WTC11 (cell line): Measurements from ENCODE around the gene FLCN. TPM values are rescaled to one million over a fixed set of nuclear protein-coding genes. Genes with fewer than 3 reads are reported as not detected.
A peak's percentile ranks its signal among the peaks of the same experiment; 100 is the strongest.

Experiments
- ATAC-seq: fragments of 200-7000 bp; cut with Tn5 transposase; 2 replicates; pipeline ENCODE4 v1.10.0; 2021; ENCODE audit warnings: mild to moderate bottlenecking, moderate library complexity
- CTCF ChIA-PET: fragments of 300-600 bp; sonication (Branson Sonifier 250); formaldehyde crosslinking; loops from one replicate; lab custom pipeline; 2021; ENCODE audit warnings: antibody characterized with exemption; lab: Charles Lee
- POLR2A ChIA-PET: fragments of 350-600 bp; sonication (Branson Sonifier 250); formaldehyde crosslinking; loops from one replicate; lab custom pipeline; 2021; ENCODE audit warnings: antibody characterized with exemption; lab: Charles Lee
- DNase-seq: peaks from one replicate; pipeline ENCODE4 v3.0.0; 2021; ENCODE audit warnings: low spot score
- H3K27ac Mint-ChIP-seq: 2 replicates; pipeline ENCODE4 v1.8.0; 2021; ENCODE audit warnings: mixed read lengths
- H3K27me3 Mint-ChIP-seq: 2 replicates; pipeline ENCODE4 v1.8.0; 2021; ENCODE audit warnings: low read depth, mild to moderate bottlenecking, moderate library complexity, mixed read lengths
- H3K36me3 Mint-ChIP-seq: 2 replicates; pipeline ENCODE4 v1.8.0; 2021; ENCODE audit warnings: mixed read lengths
- H3K4me1 Mint-ChIP-seq: 2 replicates; pipeline ENCODE4 v1.8.0; 2022; ENCODE audit warnings: mixed read lengths
- H3K4me3 Mint-ChIP-seq: 2 replicates; pipeline ENCODE4 v1.8.0; 2021; ENCODE audit warnings: mild to moderate bottlenecking, moderate library complexity, mixed read lengths
- H3K9me3 Mint-ChIP-seq: 2 replicates; pipeline ENCODE4 v1.8.0; 2021; ENCODE audit warnings: mixed read lengths
- CBFB ChIP-seq: sonication (generic); formaldehyde crosslinking; IDR thresholded peaks from 2 replicates; pipeline ENCODE4 v1.8.1; 2022; ENCODE audit warnings: mild to moderate bottlenecking, low read depth, missing genetic modification reagents
- EMX1 ChIP-seq: fragments of 250-450 bp; sonication (Bioruptor Pico); IDR thresholded peaks from 2 replicates; pipeline ENCODE4 v1.8.0; 2021; ENCODE audit warnings: mild to moderate bottlenecking
- FOXJ3 ChIP-seq: sonication (generic); formaldehyde crosslinking; IDR thresholded peaks from 2 replicates; pipeline ENCODE4 v1.9.0; 2021; ENCODE audit warnings: missing genetic modification reagents, mild to moderate bottlenecking, borderline replicate concordance
- FOXK1 ChIP-seq: sonication (generic); formaldehyde crosslinking; IDR thresholded peaks from 2 replicates; pipeline ENCODE4 v1.8.0; 2022; ENCODE audit warnings: mild to moderate bottlenecking, moderate library complexity, missing genetic modification reagents
- MYBL2 ChIP-seq: sonication (generic); formaldehyde crosslinking; IDR thresholded peaks from 2 replicates; pipeline ENCODE4 v1.8.1; 2023; ENCODE audit warnings: mild to moderate bottlenecking, moderate library complexity, missing genetic modification reagents
- NR3C1 ChIP-seq: sonication (generic); formaldehyde crosslinking; conservative IDR thresholded peaks from 2 replicates; pipeline ENCODE4 v1.8.1; 2023; ENCODE audit warnings: low read depth, mild to moderate bottlenecking, missing genetic modification reagents
- OVOL2 ChIP-seq: fragments of 250-450 bp; sonication (Bioruptor Pico); IDR thresholded peaks from 2 replicates; pipeline ENCODE4 v1.9.0; 2021; ENCODE audit warnings: mild to moderate bottlenecking, borderline replicate concordance
- ZNF263 ChIP-seq: sonication (generic); formaldehyde crosslinking; IDR thresholded peaks from 2 replicates; pipeline ENCODE4 v1.8.1; 2022; ENCODE audit warnings: low read depth, mild to moderate bottlenecking, moderate library complexity, missing genetic modification reagents
- ZNF396 ChIP-seq: fragments of 250-450 bp; sonication (Bioruptor Pico); IDR thresholded peaks from 2 replicates; pipeline ENCODE4 v1.8.0; 2021; ENCODE audit warnings: mild to moderate bottlenecking, moderate library complexity, borderline replicate concordance
- total RNA-seq: library from RNA; stranded (reverse); gene quantifications from 3 replicates; pipeline ENCODE4 v1.2.3, GENCODE V29; 2021
- TF ChIP-seq, protein P1 (sequence below): sonication (generic); formaldehyde crosslinking; IDR thresholded peaks from 2 replicates; pipeline ENCODE4 v1.8.1; 2023; ENCODE audit warnings: mild to moderate bottlenecking, moderate library complexity, missing genetic modification reagents
- TF ChIP-seq, protein P2 (sequence below): sonication (generic); formaldehyde crosslinking; IDR thresholded peaks from 2 replicates; pipeline ENCODE4 v1.8.0; 2022; ENCODE audit warnings: mild to moderate bottlenecking, missing genetic modification reagents
- TF ChIP-seq, protein P3 (sequence below): sonication (generic); formaldehyde crosslinking; IDR thresholded peaks from 2 replicates; pipeline ENCODE4 v1.8.1; 2023; ENCODE audit warnings: mild to moderate bottlenecking, missing genetic modification reagents, borderline replicate concordance
- TF ChIP-seq, protein P4 (sequence below): sonication (generic); formaldehyde crosslinking; conservative IDR thresholded peaks from 2 replicates; pipeline ENCODE4 v1.8.1; 2022; ENCODE audit warnings: mild to moderate bottlenecking, missing genetic modification reagents
- TF ChIP-seq, protein P5 (sequence below): sonication (generic); formaldehyde crosslinking; IDR thresholded peaks from 2 replicates; pipeline ENCODE4 v1.8.1; 2023; ENCODE audit warnings: mild to moderate bottlenecking, missing genetic modification reagents
- TF ChIP-seq, protein P6 (sequence below): sonication (generic); formaldehyde crosslinking; IDR thresholded peaks from 2 replicates; pipeline ENCODE4 v1.8.0; 2022; ENCODE audit warnings: mild to moderate bottlenecking, missing genetic modification reagents
- TF ChIP-seq, protein P7 (sequence below): sonication (generic); formaldehyde crosslinking; IDR thresholded peaks from 2 replicates; pipeline ENCODE4 v1.8.0; 2023; ENCODE audit warnings: mild to moderate bottlenecking, missing genetic modification reagents

FLCN gene
- total RNA-seq, 1 experiment from 2014 or later, result 40.8 TPM

DNA sequence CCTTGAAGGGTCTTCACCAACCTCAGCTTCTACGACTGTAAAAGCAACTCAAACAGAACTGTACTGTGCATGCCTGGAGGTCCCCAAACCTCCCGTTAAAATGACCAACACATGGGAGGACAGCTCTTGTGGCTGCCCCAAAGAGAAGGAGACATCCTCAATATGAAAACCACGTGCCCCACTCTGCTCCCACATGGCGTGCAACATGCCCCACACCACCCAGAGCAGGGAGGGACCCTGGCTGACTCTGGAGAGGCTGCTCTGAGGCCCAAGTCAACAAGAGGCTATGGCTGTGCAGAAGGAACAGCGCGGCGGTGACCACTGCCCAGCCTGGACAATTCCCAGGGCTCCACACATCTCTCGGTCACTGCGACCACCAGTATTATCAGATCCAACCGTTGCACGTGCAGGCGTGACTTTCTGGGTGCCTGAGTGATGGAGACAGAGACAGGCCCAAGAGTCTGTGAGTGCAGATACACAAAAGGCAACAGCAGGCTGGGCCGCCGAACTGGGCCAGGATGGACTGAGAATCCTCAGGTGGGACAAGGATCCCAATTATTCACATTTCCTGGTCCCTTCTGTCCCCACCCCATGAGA lies 32.2 kb downstream of the FLCN start:
- Mint-ChIP-seq H3K9me3 (no peaks in the 10 kb centered on the region), H3K27me3 (peaks cover 7% of the 10 kb centered on the region), H3K4me1 (no peaks in the 10 kb centered on the region), H3K4me3 (peak overlapping the region; percentile 68), H3K27ac (no peak overlapping the region), H3K36me3 (no peaks in the 10 kb centered on the region)
- no peak for ATAC-seq
- no peak for DNase-seq
- POLR2A ChIA-PET, result no interaction called here
- CTCF ChIA-PET, result interaction anchor here (1.1 to 3.2 kb wide), 2 partner anchors 63 to 213 kb away, joined by 3 to 14 read pairs; no protein-coding TSS in a partner anchor
- TF ChIP-seq, protein P1, sequence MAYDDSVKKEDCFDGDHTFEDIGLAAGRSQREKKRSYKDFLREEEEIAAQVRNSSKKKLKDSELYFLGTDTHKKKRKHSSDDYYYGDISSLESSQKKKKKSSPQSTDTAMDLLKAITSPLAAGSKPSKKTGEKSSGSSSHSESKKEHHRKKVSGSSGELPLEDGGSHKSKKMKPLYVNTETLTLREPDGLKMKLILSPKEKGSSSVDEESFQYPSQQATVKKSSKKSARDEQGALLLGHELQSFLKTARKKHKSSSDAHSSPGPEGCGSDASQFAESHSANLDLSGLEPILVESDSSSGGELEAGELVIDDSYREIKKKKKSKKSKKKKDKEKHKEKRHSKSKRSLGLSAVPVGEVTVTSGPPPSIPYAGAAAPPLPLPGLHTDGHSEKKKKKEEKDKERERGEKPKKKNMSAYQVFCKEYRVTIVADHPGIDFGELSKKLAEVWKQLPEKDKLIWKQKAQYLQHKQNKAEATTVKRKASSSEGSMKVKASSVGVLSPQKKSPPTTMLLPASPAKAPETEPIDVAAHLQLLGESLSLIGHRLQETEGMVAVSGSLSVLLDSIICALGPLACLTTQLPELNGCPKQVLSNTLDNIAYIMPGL, result no peak
- TF ChIP-seq, protein P2, sequence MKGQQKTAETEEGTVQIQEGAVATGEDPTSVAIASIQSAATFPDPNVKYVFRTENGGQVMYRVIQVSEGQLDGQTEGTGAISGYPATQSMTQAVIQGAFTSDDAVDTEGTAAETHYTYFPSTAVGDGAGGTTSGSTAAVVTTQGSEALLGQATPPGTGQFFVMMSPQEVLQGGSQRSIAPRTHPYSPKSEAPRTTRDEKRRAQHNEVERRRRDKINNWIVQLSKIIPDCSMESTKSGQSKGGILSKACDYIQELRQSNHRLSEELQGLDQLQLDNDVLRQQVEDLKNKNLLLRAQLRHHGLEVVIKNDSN (CRISPR knock-in tag), result no peak
- no peak for TF ChIP-seq FOXJ3 (CRISPR knock-in tag)

DNA sequence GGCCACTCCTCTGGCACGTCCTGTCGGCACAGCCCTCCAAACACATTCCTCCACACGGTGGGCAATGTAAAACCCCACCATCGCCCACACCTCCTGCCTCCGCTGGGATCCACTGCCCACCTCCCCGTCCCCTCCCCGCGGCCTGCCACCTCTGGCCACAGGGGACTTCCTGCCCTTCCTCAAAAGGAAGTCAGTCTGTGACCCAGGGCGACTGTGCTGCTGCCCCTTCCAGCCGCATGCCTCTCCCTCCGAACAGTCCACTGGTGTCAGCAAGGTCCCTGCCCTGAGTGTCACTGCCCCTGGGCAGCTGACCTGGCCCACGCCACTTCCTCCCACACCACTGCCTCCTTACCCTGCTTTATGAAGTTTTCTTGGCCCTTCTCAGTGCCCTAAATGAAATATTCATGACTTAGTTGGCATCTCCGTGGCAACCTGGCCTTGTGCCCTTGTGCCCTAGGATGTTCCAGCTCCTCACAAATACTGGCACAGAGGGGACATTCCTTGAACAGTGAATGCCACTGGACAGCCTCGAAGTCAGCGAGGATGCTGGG lies 32.9 kb downstream of the FLCN start:
- CTCF ChIA-PET, result no interaction called here
- H3K4me1 Mint-ChIP-seq, result no peaks in the 10 kb centered on the region
- ATAC-seq, result no peak
- no peak overlapping the region for H3K27ac Mint-ChIP-seq
- H3K36me3 Mint-ChIP-seq, result no peaks in the 10 kb centered on the region
- no peak for DNase-seq
- no peak overlapping the region for H3K4me3 Mint-ChIP-seq
- H3K9me3 Mint-ChIP-seq, result no peaks in the 10 kb centered on the region
- TF ChIP-seq ZNF263, result no peak
- no peak for TF ChIP-seq ZNF396 (CRISPR knock-in tag)
- no peak for TF ChIP-seq EMX1 (CRISPR knock-in tag)
- TF ChIP-seq, protein P3, sequence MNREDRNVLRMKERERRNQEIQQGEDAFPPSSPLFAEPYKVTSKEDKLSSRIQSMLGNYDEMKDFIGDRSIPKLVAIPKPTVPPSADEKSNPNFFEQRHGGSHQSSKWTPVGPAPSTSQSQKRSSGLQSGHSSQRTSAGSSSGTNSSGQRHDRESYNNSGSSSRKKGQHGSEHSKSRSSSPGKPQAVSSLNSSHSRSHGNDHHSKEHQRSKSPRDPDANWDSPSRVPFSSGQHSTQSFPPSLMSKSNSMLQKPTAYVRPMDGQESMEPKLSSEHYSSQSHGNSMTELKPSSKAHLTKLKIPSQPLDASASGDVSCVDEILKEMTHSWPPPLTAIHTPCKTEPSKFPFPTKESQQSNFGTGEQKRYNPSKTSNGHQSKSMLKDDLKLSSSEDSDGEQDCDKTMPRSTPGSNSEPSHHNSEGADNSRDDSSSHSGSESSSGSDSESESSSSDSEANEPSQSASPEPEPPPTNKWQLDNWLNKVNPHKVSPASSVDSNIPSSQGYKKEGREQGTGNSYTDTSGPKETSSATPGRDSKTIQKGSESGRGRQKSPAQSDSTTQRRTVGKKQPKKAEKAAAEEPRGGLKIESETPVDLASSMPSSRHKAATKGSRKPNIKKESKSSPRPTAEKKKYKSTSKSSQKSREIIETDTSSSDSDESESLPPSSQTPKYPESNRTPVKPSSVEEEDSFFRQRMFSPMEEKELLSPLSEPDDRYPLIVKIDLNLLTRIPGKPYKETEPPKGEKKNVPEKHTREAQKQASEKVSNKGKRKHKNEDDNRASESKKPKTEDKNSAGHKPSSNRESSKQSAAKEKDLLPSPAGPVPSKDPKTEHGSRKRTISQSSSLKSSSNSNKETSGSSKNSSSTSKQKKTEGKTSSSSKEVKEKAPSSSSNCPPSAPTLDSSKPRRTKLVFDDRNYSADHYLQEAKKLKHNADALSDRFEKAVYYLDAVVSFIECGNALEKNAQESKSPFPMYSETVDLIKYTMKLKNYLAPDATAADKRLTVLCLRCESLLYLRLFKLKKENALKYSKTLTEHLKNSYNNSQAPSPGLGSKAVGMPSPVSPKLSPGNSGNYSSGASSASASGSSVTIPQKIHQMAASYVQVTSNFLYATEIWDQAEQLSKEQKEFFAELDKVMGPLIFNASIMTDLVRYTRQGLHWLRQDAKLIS, result no peak
- POLR2A ChIA-PET, result no interaction called here
- H3K27me3 Mint-ChIP-seq, result peaks cover 7% of the 10 kb centered on the region

DNA sequence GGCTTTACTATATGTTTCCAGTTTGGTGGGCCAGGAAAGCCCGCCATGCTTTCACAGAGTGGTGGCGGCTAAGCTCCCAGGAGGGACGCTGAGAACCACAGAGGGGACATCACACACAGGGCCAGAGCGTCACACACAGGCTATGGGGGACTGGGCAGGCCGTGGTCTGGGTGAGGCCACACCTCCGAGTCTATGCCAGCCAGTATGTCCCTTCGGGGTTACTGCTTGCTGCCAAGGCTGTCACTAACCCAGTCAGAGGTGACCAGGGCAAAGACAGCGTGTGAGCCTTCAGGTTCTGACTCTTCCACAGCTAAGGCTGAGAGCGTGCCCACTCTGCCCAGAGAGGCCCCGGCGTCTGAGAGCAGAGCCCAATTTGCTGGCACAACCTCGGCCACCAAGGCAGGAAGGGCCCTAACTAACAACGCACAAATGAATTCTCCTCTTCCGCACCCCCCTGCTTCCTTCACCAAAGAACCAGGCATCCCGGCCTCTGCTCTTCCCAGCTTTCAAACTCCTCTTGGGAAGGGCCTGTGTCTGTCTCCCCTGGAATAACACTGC lies 33.7 kb downstream of the FLCN start:
- POLR2A ChIA-PET, result no interaction called here
- DNase-seq, result no peak
- no peak for ATAC-seq
- Mint-ChIP-seq H3K9me3 (no peaks in the 10 kb centered on the region), H3K27ac (no peak overlapping the region), H3K4me3 (no peak overlapping the region), H3K4me1 (no peaks in the 10 kb centered on the region), H3K36me3 (no peaks in the 10 kb centered on the region), H3K27me3 (peaks cover 7% of the 10 kb centered on the region)
- CTCF ChIA-PET, result no interaction called here
- TF ChIP-seq, protein P4, sequence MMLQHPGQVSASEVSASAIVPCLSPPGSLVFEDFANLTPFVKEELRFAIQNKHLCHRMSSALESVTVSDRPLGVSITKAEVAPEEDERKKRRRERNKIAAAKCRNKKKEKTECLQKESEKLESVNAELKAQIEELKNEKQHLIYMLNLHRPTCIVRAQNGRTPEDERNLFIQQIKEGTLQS, result no peak
- TF ChIP-seq, protein P5, sequence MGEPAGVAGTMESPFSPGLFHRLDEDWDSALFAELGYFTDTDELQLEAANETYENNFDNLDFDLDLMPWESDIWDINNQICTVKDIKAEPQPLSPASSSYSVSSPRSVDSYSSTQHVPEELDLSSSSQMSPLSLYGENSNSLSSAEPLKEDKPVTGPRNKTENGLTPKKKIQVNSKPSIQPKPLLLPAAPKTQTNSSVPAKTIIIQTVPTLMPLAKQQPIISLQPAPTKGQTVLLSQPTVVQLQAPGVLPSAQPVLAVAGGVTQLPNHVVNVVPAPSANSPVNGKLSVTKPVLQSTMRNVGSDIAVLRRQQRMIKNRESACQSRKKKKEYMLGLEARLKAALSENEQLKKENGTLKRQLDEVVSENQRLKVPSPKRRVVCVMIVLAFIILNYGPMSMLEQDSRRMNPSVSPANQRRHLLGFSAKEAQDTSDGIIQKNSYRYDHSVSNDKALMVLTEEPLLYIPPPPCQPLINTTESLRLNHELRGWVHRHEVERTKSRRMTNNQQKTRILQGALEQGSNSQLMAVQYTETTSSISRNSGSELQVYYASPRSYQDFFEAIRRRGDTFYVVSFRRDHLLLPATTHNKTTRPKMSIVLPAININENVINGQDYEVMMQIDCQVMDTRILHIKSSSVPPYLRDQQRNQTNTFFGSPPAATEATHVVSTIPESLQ, result no peak
- TF ChIP-seq OVOL2 (no peak), FOXK1 (CRISPR knock-in tag) (no peak), CBFB (no peak), MYBL2 (no peak), ZNF263 (no peak), NR3C1 (no peak)
- TF ChIP-seq, protein P6, sequence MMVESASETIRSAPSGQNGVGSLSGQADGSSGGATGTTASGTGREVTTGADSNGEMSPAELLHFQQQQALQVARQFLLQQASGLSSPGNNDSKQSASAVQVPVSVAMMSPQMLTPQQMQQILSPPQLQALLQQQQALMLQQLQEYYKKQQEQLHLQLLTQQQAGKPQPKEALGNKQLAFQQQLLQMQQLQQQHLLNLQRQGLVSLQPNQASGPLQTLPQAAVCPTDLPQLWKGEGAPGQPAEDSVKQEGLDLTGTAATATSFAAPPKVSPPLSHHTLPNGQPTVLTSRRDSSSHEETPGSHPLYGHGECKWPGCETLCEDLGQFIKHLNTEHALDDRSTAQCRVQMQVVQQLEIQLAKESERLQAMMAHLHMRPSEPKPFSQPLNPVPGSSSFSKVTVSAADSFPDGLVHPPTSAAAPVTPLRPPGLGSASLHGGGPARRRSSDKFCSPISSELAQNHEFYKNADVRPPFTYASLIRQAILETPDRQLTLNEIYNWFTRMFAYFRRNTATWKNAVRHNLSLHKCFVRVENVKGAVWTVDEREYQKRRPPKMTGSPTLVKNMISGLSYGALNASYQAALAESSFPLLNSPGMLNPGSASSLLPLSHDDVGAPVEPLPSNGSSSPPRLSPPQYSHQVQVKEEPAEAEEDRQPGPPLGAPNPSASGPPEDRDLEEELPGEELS, result no peak
- TF ChIP-seq, protein P7, sequence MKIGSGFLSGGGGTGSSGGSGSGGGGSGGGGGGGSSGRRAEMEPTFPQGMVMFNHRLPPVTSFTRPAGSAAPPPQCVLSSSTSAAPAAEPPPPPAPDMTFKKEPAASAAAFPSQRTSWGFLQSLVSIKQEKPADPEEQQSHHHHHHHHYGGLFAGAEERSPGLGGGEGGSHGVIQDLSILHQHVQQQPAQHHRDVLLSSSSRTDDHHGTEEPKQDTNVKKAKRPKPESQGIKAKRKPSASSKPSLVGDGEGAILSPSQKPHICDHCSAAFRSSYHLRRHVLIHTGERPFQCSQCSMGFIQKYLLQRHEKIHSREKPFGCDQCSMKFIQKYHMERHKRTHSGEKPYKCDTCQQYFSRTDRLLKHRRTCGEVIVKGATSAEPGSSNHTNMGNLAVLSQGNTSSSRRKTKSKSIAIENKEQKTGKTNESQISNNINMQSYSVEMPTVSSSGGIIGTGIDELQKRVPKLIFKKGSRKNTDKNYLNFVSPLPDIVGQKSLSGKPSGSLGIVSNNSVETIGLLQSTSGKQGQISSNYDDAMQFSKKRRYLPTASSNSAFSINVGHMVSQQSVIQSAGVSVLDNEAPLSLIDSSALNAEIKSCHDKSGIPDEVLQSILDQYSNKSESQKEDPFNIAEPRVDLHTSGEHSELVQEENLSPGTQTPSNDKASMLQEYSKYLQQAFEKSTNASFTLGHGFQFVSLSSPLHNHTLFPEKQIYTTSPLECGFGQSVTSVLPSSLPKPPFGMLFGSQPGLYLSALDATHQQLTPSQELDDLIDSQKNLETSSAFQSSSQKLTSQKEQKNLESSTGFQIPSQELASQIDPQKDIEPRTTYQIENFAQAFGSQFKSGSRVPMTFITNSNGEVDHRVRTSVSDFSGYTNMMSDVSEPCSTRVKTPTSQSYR (CRISPR knock-in tag), result no peak
